Superior temporal gyrus (tissue), 1 donor: ENCODE results near the gene EVI2B.
"Not testable (repeated sequence)": the region's sequence is repeated elsewhere in the genome, so short reads cannot be mapped to it uniquely, and the experiment has no call there.

ENCODE experiments used
- DNase-seq: peaks from one replicate; pipeline ENCODE4 v3.0.0-alpha.2; 2016; ENCODE audit errors: extremely low spot score

The EVI2B gene

DNA sequence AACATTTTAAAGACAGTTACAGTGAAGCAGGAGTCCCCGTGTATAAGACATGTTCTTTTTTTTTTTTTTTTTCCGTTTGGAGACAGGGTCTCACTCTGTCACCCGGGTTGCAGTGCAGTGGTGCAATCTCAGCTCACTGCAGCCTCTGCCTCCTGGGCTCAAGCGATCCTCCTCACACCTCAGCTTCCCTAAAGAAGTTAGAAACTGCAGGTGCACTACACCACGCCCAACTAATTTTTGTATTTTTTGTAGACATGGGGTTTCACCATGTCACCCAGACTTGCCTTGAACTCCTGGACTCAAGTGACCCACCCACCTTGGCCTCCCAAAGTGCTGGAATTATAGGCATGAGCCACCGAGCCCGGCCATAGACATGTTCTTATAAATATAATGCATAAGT, 3.0 kb downstream of the EVI2B start:
- DNase-seq, result no peak

- no peak for DNase-seq
These were observed 3.6 kb downstream of the EVI2B start for GRCh38 chr17:31310260-31310659.

- no peak for DNase-seq
These were observed 4.3 kb downstream of the EVI2B start for GRCh38 chr17:31309556-31309955.

GRCh38 chr17:31308372-31309334, 5.2 kb downstream of the EVI2B start:
- DNase-seq, result no peak

DNA sequence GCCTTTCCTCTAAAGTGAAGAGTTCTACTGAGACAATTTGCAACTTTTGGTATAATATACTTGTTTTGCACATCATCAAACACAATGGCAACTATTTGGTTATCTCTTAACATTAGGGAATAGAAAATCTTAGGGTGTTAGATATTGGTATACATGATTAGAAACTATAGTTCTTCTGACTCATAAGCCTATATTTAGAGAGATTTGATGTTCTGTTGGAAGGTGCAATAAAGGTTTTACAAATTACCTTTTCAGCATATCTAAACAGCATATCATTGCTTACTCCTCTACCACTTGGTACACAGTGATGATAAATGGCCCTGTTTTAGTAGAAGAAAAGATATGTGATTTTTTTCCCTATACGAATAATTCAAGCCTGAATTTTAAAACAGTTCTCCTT, 6.2 kb downstream of the EVI2B start:
- DNase-seq, result no peak

DNA sequence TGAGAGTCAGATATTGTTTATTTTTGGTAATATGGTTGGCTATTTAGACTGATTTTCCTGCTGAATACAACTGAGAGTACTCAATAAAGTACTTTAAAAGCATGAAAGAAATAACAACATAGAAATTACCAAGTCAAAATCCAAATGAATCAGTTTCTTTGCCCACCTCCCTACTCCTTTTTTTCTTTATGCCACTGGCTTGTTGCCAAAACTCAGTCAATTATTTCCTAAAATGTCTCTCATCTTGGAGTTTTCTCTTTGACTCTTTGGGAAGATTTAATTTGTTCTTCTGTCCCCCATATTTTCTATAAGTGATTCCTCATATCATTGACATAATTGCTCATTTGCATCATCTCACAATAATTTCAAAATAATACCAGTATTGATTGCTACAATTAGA, 14.2 kb downstream of the EVI2B start:
- DNase-seq, result no peak

DNA sequence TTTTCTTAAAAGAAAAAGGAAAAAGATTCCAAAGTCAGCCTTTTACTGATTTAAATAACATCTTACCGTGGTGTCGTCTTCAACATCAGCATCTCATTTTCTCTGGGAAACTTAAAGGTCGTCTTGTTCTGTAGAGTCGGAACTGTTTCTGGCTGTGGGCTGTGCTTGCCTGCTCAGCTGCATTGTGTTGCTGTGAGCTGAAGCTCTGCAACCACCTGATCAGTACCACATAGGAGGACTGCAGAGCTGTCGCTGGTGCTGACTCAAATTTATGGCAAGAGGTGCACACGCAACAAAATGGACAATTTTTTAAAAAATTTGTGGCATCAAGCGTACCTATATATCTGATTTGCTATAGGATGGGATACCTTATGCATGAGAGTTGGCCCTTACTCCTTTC, 16.8 kb downstream of the EVI2B start, which contains the start of gene OMG:
Gene OMG, minus strand, starts transcription at position 150 of the 400 bp plus-strand sequence. CDS start 908 bp downstream, outside the sequence.
- DNase-seq, result peak; percentile 92

GRCh38 chr17:31296142-31296541, 17.7 kb downstream of the EVI2B start:
- DNase-seq, result peak; percentile 89

DNA sequence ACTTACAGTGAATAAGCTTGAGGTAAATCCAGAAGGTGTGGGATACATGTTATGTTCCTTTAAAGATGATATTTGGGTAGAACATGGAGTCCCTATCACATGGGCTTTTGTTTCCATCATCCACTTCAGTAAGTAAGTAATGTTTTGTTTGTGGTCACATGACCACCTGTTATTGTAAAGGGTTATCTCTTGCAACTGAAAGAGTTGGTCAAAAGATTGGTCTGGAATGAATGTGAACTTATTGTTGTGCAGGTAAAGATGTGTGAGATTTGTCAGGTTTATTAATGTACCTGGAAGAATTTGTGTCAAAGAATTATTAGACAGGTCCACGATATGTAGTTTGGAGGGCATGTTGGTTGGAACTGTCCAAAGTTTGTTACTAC, 18.4 kb downstream of the EVI2B start:
- peak; percentile 78 for DNase-seq

- peak; percentile 76 for DNase-seq
These were observed 18.9 kb downstream of the EVI2B start for GRCh38 chr17:31294820-31295488.

DNA sequence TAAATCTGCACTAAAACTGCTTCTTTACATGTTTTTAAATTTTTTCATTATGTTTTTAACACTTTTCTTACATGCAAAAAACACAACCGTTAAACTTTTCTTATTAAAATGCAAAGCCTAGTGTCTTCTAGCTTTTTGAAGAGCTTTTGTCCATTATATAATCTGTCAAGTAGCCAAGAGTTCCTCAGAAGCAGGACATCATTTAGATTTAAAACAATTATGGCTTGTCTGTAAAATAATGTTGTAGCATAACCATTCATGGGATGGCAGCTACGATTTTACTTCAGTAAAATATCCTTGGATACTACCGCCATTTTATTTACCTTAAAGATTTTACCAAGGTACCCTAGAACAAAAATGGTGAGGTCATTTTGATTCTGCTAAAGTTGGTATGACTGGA, 19.6 kb downstream of the EVI2B start:
- peak; percentile 84 for DNase-seq

- DNase-seq, result no peak
These were observed 20.3 kb downstream of the EVI2B start for GRCh38 chr17:31293581-31293980.

- no peak for DNase-seq
These were observed 22.0 kb downstream of the EVI2B start for GRCh38 chr17:31291820-31292219.

DNA sequence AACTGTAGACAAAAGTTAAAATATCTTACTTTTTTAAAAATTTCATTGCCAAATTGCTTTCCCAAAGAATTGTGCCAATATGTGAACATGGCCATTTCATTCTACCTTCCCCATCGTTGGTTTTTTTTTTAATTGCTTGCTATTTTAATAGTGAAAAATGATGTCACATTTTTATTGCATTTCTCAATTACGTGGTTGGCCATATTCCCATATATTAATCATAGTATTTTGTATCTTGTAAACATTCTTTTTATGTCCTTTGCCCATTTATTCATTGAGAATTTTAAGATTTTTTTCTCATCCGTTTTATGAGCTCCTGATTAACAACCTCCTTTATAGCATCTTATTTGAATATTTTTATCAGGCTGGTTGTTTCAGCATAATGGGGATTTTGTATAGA, 24.1 kb downstream of the EVI2B start:
- no peak for DNase-seq

DNA sequence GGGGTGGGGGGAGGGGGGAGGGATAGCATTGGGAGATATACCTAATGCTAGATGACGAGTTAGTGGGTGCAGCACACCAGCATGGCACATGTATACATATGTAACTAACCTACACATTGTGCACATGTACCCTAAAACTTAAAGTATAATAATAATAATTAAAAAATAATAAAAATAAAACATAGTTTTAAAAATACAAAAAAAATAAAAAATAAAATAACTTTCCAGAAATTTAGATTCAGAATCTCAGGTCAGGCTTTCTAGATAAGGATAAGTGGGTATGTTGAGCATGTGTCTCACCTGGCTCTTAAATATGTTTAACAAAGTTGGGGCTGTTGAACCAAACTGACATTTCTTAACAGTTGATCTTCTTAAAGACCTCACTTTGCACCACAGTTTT, 25.9 kb downstream of the EVI2B start:
- not testable (repeated sequence) for DNase-seq

- no peak for DNase-seq
These were observed 27.3 kb downstream of the EVI2B start for GRCh38 chr17:31286587-31286986.

GRCh38 chr17:31283841-31284240, 30.0 kb downstream of the EVI2B start:
- DNase-seq, result no peak

- no peak for DNase-seq
These were observed 32.8 kb downstream of the EVI2B start for GRCh38 chr17:31281061-31281460.

DNA sequence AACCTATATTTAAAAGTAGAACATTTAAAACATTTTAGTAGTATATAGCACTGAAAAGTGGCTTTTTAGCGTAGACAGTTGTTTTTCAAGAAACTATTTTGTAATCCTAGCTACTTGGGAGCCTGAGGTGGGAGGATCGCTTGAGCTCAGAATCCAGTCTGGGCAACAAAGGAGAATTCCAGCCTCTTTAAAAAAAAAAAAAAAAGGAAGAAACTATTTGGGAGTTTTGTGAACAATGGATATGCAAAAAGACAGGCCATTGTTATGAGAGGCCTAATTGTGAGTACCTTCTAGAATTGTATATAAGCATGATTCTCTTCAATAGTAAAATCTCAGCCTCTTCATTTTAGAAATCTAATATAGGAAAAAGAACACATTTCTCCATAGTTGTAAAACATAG, 34.5 kb downstream of the EVI2B start:
- no peak for DNase-seq

- no peak for DNase-seq
These were observed 38.7 kb downstream of the EVI2B start for GRCh38 chr17:31275116-31275515.

GRCh38 chr17:31274252-31274651, 39.6 kb downstream of the EVI2B start:
- DNase-seq, result no peak

DNA sequence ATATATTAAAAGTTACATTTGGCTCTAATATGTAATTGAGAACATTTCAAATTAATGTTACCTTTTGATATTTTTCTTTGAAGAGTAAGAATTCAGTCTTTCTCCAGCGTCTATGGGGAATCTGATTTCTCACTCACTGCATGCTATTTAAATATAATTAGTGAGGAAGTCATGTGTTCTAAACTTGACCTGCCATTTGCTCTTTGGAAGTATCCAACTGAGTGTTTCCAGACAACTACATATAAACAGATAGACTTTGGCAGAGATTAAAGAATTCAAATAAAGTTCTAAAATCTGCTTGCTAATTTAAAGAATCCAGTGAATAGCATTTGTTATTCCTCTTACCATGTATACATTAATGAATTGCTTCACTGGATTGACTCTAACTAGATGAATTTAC, 40.3 kb downstream of the EVI2B start:
- no peak for DNase-seq

GRCh38 chr17:31272803-31273202, 41.1 kb downstream of the EVI2B start:
- DNase-seq, result no peak
